HepG2 (cell line): ENCODE results near the gene ANKRD42. TPM values are rescaled to one million over a fixed set of nuclear protein-coding genes. Genes with fewer than 3 reads are reported as not detected.

Source experiments
- AKAP8 ChIP-seq: sonication (generic); formaldehyde crosslinking; IDR thresholded peaks from 2 replicates; pipeline ENCODE4 v1.5.1; 2020; ENCODE audit warnings: mild to moderate bottlenecking, missing genetic modification reagents
- GABPA ChIP-seq, 2 experiments: IDR thresholded peaks; 2 replicates each; pipeline ENCODE4 v1.6.1; 2011 to 2016; ENCODE audit warnings: low read depth in 2 of 2, low read length in 1 of 2, missing biosample characterization in 1 of 2, missing genetic modification characterization in 1 of 2
- HOXA5 ChIP-seq: sonication (generic); formaldehyde crosslinking; IDR thresholded peaks from 2 replicates; pipeline ENCODE4 v1.4.0; 2020; ENCODE audit warnings: missing genetic modification reagents
- HOXA7 ChIP-seq: sonication (generic); formaldehyde crosslinking; IDR thresholded peaks from 2 replicates; pipeline ENCODE4 v1.8.1; 2022; ENCODE audit warnings: mild to moderate bottlenecking, missing genetic modification reagents, moderate library complexity
- MAX ChIP-seq: IDR thresholded peaks from 2 replicates; pipeline ENCODE4 v1.6.1; 2012; ENCODE audit warnings: inconsistent platforms
- MED1 ChIP-seq: sonication (generic); formaldehyde crosslinking; IDR thresholded peaks from 2 replicates; pipeline ENCODE4 v1.4.0; 2020; ENCODE audit warnings: missing genetic modification reagents
- POLR2AphosphoS5 ChIP-seq: IDR thresholded peaks from 2 replicates; pipeline ENCODE4 v1.6.1; 2012; ENCODE audit warnings: low read depth, low read length
- SIN3A ChIP-seq: IDR thresholded peaks from 2 replicates; pipeline ENCODE4 v1.6.1; 2011; ENCODE audit warnings: low read depth, mild to moderate bottlenecking, control low read depth, low read length, borderline replicate concordance
- SRF ChIP-seq: IDR thresholded peaks from 2 replicates; pipeline ENCODE4 v1.6.1; 2011; ENCODE audit warnings: mild to moderate bottlenecking, low read depth, low read length, moderate library complexity
- TGIF2 ChIP-seq: IDR thresholded peaks from 2 replicates; pipeline ENCODE4 v1.6.1; 2016; ENCODE audit warnings: control low read depth, missing compliant biosample characterization
- ZBTB8A ChIP-seq: sonication (generic); formaldehyde crosslinking; IDR thresholded peaks from 2 replicates; pipeline ENCODE4 v1.4.0; 2020; ENCODE audit warnings: mild to moderate bottlenecking, low read depth, missing genetic modification reagents, borderline replicate concordance
- ZNF251 ChIP-seq: sonication (generic); formaldehyde crosslinking; IDR thresholded peaks from 2 replicates; pipeline ENCODE4 v1.9.0; 2021; ENCODE audit warnings: mild to moderate bottlenecking, missing genetic modification reagents
- ZNF589 ChIP-seq: sonication (generic); formaldehyde crosslinking; conservative IDR thresholded peaks from 2 replicates; pipeline ENCODE4 v1.8.0; 2022; ENCODE audit warnings: mild to moderate bottlenecking, moderate library complexity, missing genetic modification reagents
- ZNF607 ChIP-seq: sonication (generic); formaldehyde crosslinking; IDR thresholded peaks from 2 replicates; pipeline ENCODE4 v1.5.1; 2020; ENCODE audit warnings: missing genetic modification reagents, mild to moderate bottlenecking, borderline replicate concordance
- ZNF652 ChIP-seq: IDR thresholded peaks from 2 replicates; pipeline ENCODE4 v1.6.1; 2016; ENCODE audit warnings: low read depth, borderline replicate concordance
- ZNF720 ChIP-seq: sonication (generic); formaldehyde crosslinking; IDR thresholded peaks from 2 replicates; pipeline ENCODE4 v1.4.0; 2020; ENCODE audit warnings: missing genetic modification reagents
- polyA plus RNA-seq, 8 experiments: library from polyadenylated mRNA; depleted of rRNA in 3 of 8; stranded (reverse) in 7 of 8; unstranded in 1 of 8; fragments of >200 nt; fragmentation: Illumina TruSeq in 4 of 8; extraction: Trizol in 4 of 8; gene quantifications; 2 replicates each; pipeline versions ENCODE4 v1.2.1 to v1.2.3, GENCODE V29; 2011 to 2016; ENCODE audit warnings: low read depth in 4 of 8, missing spikeins in 1 of 8, mixed read lengths in 1 of 8; ENCODE audit not compliant: insufficient read depth in 1 of 8
- total RNA-seq, 5 experiments: library from RNA; depleted of rRNA; stranded (reverse); fragments of >200 nt; fragmentation: Illumina TruSeq; extraction: Trizol; gene quantifications; 2 replicates each; pipeline ENCODE4 v1.2.3, GENCODE V29; 2016; ENCODE audit warnings: low read depth in 1 of 5
- TF ChIP-seq, protein P1 (sequence below): sonication (generic); formaldehyde crosslinking; IDR thresholded peaks from 2 replicates; pipeline ENCODE4 v1.5.0; 2020; ENCODE audit warnings: missing genetic modification reagents
- TF ChIP-seq, protein P2 (sequence below): sonication (generic); formaldehyde crosslinking; IDR thresholded peaks from 2 replicates; pipeline ENCODE4 v1.5.1; 2020; ENCODE audit warnings: mild to moderate bottlenecking, missing genetic modification reagents, borderline replicate concordance
- TF ChIP-seq, protein P3 (sequence below): sonication (generic); formaldehyde crosslinking; IDR thresholded peaks from 2 replicates; pipeline ENCODE4 v1.4.0; 2020; ENCODE audit warnings: missing genetic modification reagents
- TF ChIP-seq, protein P4 (sequence below): sonication (generic); formaldehyde crosslinking; IDR thresholded peaks from 2 replicates; pipeline ENCODE4 v1.5.1; 2020; ENCODE audit warnings: mild to moderate bottlenecking, missing genetic modification reagents
- TF ChIP-seq, protein P5 (sequence below): sonication (generic); formaldehyde crosslinking; IDR thresholded peaks from 2 replicates; pipeline ENCODE4 v1.8.0; 2023; ENCODE audit warnings: mild to moderate bottlenecking, missing genetic modification reagents

The ANKRD42 gene
- total and polyA plus RNA-seq, 2 of the 13 experiments (the other 11 are each of a cell fraction or from before 2014, with no cell fraction given): 2.2 to 3.7 TPM

DNA sequence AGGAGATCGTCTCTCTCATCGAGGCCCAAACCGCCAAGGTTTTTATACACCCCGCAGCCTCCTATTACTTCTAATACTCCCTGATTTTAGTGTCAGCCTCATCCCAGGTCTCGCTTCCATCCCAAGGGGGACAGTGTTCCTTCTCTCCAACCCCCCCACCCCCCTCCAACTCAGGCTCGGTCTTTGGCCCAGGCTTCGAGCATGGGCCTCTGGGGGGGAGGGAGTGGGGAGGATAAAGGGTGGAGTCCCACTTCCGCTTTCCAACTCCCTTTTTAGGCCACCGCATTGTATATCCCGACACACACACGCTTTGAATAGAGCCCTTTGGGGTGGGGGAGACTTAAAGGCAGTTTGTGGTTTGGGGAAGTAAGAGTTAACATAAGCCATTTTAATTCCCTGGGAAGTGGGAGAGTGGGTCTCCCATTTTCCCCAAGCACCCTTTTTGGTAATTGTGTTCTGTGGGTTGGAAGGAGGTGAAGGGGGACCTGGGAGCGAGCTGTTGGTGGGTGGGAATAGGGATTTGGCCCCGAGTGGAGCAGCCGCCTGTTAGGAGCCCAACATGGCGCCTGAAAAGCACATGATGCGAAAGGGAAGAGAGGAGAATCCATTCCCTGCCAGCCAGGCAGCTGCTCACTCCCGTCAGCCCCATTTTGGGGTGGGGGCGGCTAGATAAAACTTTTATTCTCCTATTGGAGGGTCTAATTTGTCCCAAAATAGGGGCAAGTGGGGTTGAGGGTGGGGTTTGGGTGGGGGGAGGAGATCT lies 35.7 kb upstream of the ANKRD42 start (continued):
- TF ChIP-seq SIN3A (peak; percentile 55; the same call in 1 of the 2 replicates), HOXA7 (CRISPR knock-in tag) (no peak), ZNF652 (CRISPR knock-in tag) (peak; percentile 92), ZBTB8A (CRISPR knock-in tag) (no peak), MED1 (CRISPR knock-in tag) (0 out of 2 replicates have a peak, but pooled peaks have one; percentile 27), ZNF251 (CRISPR knock-in tag) (no peak), AKAP8 (CRISPR knock-in tag) (no peak), POLR2AphosphoS5 (peak; percentile 46), ZNF589 (CRISPR knock-in tag) (0 out of 2 replicates have a peak, but pooled peaks have one; percentile 8), GABPA (IDR thresholded peaks at IDR 0.05; ENCODE audit: low read depth, low read length) (no peak), GABPA (CRISPR knock-in tag; IDR thresholded peaks at IDR 0.05; ENCODE audit: low read depth) (peak; percentile 67; the same call in 1 of the 2 replicates), ZNF720 (CRISPR knock-in tag) (no peak), SRF (peak; percentile 77), MAX (0 out of 2 replicates have a peak, but pooled peaks have one; percentile 60), TGIF2 (0 out of 2 replicates have a peak, but pooled peaks have one; percentile 5), ZNF607 (CRISPR knock-in tag) (peak; percentile 32; the same call in 1 of the 2 replicates), HOXA5 (0 out of 2 replicates have a peak, but pooled peaks have one; percentile 39)
- TF ChIP-seq, protein P1, sequence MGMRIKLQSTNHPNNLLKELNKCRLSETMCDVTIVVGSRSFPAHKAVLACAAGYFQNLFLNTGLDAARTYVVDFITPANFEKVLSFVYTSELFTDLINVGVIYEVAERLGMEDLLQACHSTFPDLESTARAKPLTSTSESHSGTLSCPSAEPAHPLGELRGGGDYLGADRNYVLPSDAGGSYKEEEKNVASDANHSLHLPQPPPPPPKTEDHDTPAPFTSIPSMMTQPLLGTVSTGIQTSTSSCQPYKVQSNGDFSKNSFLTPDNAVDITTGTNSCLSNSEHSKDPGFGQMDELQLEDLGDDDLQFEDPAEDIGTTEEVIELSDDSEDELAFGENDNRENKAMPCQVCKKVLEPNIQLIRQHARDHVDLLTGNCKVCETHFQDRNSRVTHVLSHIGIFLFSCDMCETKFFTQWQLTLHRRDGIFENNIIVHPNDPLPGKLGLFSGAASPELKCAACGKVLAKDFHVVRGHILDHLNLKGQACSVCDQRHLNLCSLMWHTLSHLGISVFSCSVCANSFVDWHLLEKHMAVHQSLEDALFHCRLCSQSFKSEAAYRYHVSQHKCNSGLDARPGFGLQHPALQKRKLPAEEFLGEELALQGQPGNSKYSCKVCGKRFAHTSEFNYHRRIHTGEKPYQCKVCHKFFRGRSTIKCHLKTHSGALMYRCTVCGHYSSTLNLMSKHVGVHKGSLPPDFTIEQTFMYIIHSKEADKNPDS (CRISPR knock-in tag): no peak
- TF ChIP-seq, protein P2, sequence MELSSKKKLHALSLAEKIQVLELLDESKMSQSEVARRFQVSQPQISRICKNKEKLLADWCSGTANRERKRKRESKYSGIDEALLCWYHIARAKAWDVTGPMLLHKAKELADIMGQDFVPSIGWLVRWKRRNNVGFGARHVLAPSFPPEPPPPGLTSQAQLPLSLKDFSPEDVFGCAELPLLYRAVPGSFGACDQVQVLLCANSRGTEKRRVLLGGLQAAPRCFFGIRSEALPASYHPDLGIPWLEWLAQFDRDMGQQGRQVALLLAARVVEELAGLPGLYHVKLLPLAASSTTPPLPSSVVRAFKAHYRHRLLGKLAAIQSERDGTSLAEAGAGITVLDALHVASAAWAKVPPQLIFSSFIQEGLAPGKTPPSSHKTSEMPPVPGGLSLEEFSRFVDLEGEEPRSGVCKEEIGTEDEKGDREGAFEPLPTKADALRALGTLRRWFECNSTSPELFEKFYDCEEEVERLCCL: 0 out of 2 replicates have a peak, but pooled peaks have one; percentile 13
- TF ChIP-seq, protein P3, sequence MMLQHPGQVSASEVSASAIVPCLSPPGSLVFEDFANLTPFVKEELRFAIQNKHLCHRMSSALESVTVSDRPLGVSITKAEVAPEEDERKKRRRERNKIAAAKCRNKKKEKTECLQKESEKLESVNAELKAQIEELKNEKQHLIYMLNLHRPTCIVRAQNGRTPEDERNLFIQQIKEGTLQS (CRISPR knock-in tag): no peak
- TF ChIP-seq, protein P4, sequence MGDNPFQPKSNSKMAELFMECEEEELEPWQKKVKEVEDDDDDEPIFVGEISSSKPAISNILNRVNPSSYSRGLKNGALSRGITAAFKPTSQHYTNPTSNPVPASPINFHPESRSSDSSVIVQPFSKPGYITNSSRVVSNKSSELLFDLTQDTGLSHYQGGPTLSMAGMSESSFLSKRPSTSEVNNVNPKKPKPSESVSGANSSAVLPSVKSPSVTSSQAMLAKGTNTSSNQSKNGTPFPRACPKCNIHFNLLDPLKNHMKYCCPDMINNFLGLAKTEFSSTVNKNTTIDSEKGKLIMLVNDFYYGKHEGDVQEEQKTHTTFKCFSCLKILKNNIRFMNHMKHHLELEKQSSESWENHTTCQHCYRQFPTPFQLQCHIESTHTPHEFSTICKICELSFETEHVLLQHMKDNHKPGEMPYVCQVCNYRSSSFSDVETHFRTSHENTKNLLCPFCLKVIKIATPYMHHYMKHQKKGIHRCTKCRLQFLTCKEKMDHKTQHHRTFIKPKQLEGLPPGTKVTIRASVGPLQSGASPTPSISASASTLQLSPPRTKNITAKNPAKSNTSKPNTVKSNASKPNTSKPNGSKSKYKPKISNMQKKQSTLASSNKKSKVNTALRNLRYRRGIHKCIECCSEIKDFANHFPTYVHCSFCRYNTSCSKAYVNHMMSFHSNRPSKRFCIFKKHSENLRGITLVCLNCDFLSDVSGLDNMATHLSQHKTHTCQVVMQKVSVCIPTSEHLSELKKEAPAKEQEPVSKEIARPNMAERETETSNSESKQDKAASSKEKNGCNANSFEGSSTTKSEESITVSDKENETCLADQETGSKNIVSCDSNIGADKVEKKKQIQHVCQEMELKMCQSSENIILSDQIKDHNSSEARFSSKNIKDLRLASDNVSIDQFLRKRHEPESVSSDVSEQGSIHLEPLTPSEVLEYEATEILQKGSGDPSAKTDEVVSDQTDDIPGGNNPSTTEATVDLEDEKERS: 0 out of 2 replicates have a peak, but pooled peaks have one; percentile 69
- TF ChIP-seq, protein P5, sequence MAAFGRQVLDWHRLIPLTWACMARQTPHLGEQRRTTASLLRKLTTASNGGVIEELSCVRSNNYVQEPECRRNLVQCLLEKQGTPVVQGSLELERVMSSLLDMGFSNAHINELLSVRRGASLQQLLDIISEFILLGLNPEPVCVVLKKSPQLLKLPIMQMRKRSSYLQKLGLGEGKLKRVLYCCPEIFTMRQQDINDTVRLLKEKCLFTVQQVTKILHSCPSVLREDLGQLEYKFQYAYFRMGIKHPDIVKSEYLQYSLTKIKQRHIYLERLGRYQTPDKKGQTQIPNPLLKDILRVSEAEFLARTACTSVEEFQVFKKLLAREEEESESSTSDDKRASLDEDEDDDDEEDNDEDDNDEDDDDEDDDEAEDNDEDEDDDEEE (CRISPR knock-in tag): 0 out of 2 replicates have a peak, but pooled peaks have one; percentile 7
